ENCODE data around the gene EIF4E2. TPM values are rescaled to one million over a fixed set of nuclear protein-coding genes. Genes with fewer than 3 reads are reported as not detected.

EIF4E2 gene
- total and polyA plus RNA-seq, 3 donors from 2014 or later = 56.3 to 93.5 (median 67.5) TPM

DNA sequence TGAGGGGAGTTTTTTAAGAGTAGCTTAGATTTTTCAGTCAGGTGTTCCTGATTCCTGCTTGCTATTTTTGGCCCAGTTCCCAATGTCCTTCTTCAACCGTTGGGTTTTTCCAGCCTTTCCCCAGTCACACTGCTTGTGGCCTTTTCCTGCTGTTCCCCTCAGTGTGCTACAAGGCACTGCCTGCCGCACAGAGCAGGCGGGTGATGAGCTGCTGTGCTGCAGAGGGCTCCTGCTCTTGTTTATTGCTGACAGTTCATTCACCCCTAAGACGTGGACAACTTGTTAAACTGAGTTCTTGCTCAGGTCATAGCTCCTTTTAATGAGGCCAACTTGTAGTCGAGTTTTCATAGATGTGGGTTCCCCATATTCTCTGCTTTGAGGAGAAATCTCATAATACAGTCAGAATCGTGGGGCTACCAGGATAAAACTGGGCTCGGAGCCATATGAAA, 20.6 kb downstream of the EIF4E2 start:
- DNase-seq = no peak
- 65 to 69% methylated on average over 7 of the region's 7 CpGs for WGBS, 2 donors
- intact Hi-C loops (cut with DNase I; ENCODE audit: low total_unique reads) = no loop called here
- H3K27me3 ChIP-seq = no peaks in the 10 kb centered on the region
- H3K27ac ChIP-seq = no peak overlapping the region
- H3K4me3 ChIP-seq = no peak overlapping the region
- no peaks in the 10 kb centered on the region for H3K9me3 ChIP-seq
- no peaks in the 10 kb centered on the region for H3K36me3 ChIP-seq (ENCODE audit: low read depth, missing control alignments)
- no peaks in the 10 kb centered on the region for H3K4me1 ChIP-seq
- TF ChIP-seq, protein P1, sequence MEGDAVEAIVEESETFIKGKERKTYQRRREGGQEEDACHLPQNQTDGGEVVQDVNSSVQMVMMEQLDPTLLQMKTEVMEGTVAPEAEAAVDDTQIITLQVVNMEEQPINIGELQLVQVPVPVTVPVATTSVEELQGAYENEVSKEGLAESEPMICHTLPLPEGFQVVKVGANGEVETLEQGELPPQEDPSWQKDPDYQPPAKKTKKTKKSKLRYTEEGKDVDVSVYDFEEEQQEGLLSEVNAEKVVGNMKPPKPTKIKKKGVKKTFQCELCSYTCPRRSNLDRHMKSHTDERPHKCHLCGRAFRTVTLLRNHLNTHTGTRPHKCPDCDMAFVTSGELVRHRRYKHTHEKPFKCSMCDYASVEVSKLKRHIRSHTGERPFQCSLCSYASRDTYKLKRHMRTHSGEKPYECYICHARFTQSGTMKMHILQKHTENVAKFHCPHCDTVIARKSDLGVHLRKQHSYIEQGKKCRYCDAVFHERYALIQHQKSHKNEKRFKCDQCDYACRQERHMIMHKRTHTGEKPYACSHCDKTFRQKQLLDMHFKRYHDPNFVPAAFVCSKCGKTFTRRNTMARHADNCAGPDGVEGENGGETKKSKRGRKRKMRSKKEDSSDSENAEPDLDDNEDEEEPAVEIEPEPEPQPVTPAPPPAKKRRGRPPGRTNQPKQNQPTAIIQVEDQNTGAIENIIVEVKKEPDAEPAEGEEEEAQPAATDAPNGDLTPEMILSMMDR (IDR thresholded peaks at IDR 0.05) = no peak
- TF ChIP-seq POLR2A (IDR thresholded peaks at IDR 0.05) = no peak

DNA sequence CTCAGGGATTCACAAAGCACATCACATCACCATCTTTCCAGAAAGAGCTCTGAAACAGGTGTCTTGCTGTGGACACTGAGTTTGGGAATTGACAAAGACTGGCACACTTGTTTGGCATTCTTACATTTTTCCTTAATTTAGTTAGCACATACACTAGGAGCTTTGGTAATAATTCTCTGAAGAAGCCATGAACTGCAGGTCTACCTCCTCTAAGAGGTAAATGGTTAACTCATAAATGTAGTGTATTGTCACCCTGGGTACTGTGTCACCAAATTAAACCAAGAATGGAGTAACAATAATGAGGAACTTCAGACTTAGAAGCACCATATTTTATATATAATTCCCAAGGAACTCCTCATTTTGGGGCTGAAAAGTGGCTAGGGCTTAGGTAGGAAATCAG, 22.6 kb downstream of the EIF4E2 start:
- intact Hi-C loops (cut with DNase I; ENCODE audit: low total_unique reads) = no loop called here
- Histone ChIP-seq H3K9me3 (no peaks in the 10 kb centered on the region), H3K4me3 (no peak overlapping the region), H3K27ac (no peak overlapping the region), H3K36me3 (ENCODE audit: low read depth, missing control alignments) (no peaks in the 10 kb centered on the region), H3K27me3 (no peaks in the 10 kb centered on the region), H3K4me1 (no peaks in the 10 kb centered on the region)
- DNase-seq = no peak
- no peak for TF ChIP-seq POLR2A (IDR thresholded peaks at IDR 0.05)
- TF ChIP-seq, protein P1 (IDR thresholded peaks at IDR 0.05) = no peak

DNA sequence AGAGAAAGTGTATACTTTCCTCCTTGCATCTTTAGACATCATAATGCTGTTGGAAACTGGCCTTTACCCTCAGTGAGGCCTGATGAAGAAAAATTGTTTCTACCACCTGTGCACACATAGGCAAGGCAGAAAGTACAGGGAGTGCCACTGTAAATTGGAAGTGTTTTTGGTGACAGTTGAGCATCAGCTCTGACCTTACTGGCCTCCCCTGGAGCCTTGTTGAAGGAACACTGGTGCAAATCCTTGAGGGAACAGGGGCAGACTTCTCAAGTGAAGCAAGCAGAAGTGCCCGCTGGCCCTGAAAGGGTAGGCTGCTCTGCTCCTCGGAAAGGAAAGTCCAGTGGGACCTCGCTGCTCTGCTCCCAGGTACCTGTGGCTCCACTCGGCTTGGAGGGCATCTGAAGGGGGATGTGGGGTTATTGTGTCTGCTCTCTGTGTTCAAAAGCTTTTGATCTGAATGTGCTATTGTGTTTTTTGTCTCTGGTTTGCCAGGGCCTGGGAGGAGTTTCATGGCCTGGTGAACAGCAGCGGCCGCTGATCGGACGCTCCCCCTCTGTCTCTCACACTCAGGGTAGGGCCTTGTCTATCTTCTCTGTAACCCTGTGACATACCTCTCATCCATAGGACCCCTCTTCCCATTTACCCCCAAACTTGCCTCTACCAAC, 23.4 kb downstream of the EIF4E2 start:
- 87 to 92% methylated on average over 8 of the region's 8 CpGs for WGBS, 2 donors
- no peak for DNase-seq
- Histone ChIP-seq H3K4me3 (no peak overlapping the region), H3K4me1 (no peaks in the 10 kb centered on the region), H3K9me3 (no peaks in the 10 kb centered on the region), H3K27ac (no peak overlapping the region), H3K27me3 (no peaks in the 10 kb centered on the region), H3K36me3 (ENCODE audit: low read depth, missing control alignments) (no peaks in the 10 kb centered on the region)
- intact Hi-C loops (cut with DNase I; ENCODE audit: low total_unique reads) = no loop called here
- no peak for TF ChIP-seq POLR2A (IDR thresholded peaks at IDR 0.05)
- TF ChIP-seq, protein P1 (IDR thresholded peaks at IDR 0.05) = no peak

DNA sequence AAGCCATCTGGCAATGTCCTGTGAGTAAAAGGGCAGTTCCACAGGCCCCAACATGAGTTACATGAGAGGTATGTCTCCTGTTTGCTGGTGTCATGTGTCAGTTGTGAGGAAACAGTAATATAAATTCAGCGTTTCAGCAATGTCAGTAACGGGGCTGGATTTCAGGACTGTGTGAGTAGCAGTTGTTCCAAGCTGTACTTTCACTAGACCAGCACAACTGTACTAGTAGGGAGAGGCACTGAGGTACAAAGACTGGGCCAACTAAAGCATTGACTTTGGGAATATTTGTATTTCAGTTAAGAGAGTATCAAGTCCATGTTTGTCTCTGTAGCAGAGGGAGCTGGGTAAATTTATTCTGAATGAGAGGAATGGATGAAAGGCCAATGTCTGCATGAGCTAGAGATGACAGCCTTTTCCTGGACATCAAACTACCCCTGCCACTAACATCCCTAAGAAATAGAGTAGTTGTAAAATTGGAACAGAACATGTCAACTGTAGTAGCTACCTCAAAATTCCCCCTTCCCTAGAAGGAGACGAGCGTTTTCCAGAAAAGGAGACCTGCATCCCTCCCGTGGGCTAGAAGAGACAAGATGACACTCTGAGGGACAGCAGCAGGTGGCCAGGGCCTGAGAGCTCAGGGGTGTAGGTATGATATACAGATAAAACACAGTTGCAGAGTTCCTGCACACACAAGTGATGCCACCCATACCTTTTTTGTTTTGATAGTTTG, 24.4 kb downstream of the EIF4E2 start:
- no peak for TF ChIP-seq POLR2A (IDR thresholded peaks at IDR 0.05)
- TF ChIP-seq, protein P1 (IDR thresholded peaks at IDR 0.05) = no peak
- WGBS, 2 donors = 90 to 93% methylated on average over 5 of the region's 5 CpGs
- H3K4me3 ChIP-seq = no peak overlapping the region
- intact Hi-C loops (cut with DNase I; ENCODE audit: low total_unique reads) = no loop called here
- no peak for DNase-seq
- H3K9me3 ChIP-seq = no peaks in the 10 kb centered on the region
- H3K27ac ChIP-seq = no peak overlapping the region
- no peaks in the 10 kb centered on the region for H3K36me3 ChIP-seq (ENCODE audit: low read depth, missing control alignments)
- H3K4me1 ChIP-seq = no peaks in the 10 kb centered on the region
- no peaks in the 10 kb centered on the region for H3K27me3 ChIP-seq
